ENCODE results near the gene ADAMTS6. TPM values are rescaled to one million over a fixed set of nuclear protein-coding genes. Genes with fewer than 3 reads are reported as not detected.

The ADAMTS6 gene
- total and polyA plus RNA-seq, 2 experiments from 2014 or later: 3.4 to 21.0 TPM

GRCh38 chr5:65292196-65292595, 189.5 kb downstream of the ADAMTS6 start:
- Histone ChIP-seq H3K36me3 (replicated peaks; ENCODE audit: insufficient read depth, low read depth) (no peaks in the 10 kb centered on the region), H2AFZ (no peak overlapping the region), H3K27ac (no peak overlapping the region), H3K79me2 (no peaks in the 10 kb centered on the region), H3K4me2 (no peak overlapping the region), H3K9me3 (ENCODE audit: low read depth) (no peaks in the 10 kb centered on the region), H3K4me3 (no peak overlapping the region), H3K4me1 (ENCODE audit: insufficient read depth) (no peaks in the 10 kb centered on the region), H4K20me1 (ENCODE audit: insufficient read depth, poor library complexity, severe bottlenecking) (no peaks in the 10 kb centered on the region), H3K27me3 (no peaks in the 10 kb centered on the region), H3K9me2 (replicated peaks; ENCODE audit: insufficient read depth) (no peaks in the 10 kb centered on the region)
- no peak for TF ChIP-seq EZH2phosphoT487 (IDR thresholded peaks at IDR 0.05; ENCODE audit: low read depth, severe bottlenecking, unreplicated experiment)
- no peak for DNase-seq (ENCODE audit: low spot score)

- Histone ChIP-seq H3K4me2 (no peak overlapping the region), H3K9me2 (replicated peaks; ENCODE audit: insufficient read depth) (no peaks in the 10 kb centered on the region), H3K27me3 (no peaks in the 10 kb centered on the region), H4K20me1 (ENCODE audit: insufficient read depth, poor library complexity, severe bottlenecking) (no peaks in the 10 kb centered on the region), H3K36me3 (replicated peaks; ENCODE audit: insufficient read depth, low read depth) (no peaks in the 10 kb centered on the region), H3K9me3 (ENCODE audit: low read depth) (no peaks in the 10 kb centered on the region), H3K4me3 (no peak overlapping the region), H3K79me2 (no peaks in the 10 kb centered on the region), H3K27ac (no peak overlapping the region), H2AFZ (no peak overlapping the region), H3K4me1 (ENCODE audit: insufficient read depth) (no peaks in the 10 kb centered on the region)
- DNase-seq (ENCODE audit: low spot score): no peak
- WGBS (ENCODE audit: low lambda C conversion rate, missing lambda C conversion rate): 95% methylated on average over 1 of the region's 1 CpG
- TF ChIP-seq EZH2 (IDR thresholded peaks at IDR 0.05; ENCODE audit: borderline replicate concordance) (no peak), CTCF (IDR thresholded peaks at IDR 0.05; ENCODE audit: poor library complexity) (no peak), EZH2phosphoT487 (IDR thresholded peaks at IDR 0.05; ENCODE audit: low read depth, severe bottlenecking, unreplicated experiment) (no peak)
These were observed 191.0 kb downstream of the ADAMTS6 start for GRCh38 chr5:65290677-65291076.

- Histone ChIP-seq H3K36me3 (replicated peaks; ENCODE audit: insufficient read depth, low read depth) (no peaks in the 10 kb centered on the region), H3K4me1 (ENCODE audit: insufficient read depth) (no peaks in the 10 kb centered on the region), H3K4me2 (no peak overlapping the region), H3K79me2 (no peaks in the 10 kb centered on the region), H4K20me1 (ENCODE audit: insufficient read depth, poor library complexity, severe bottlenecking) (no peaks in the 10 kb centered on the region), H3K9me2 (replicated peaks; ENCODE audit: insufficient read depth) (no peaks in the 10 kb centered on the region), H3K9me3 (ENCODE audit: low read depth) (no peaks in the 10 kb centered on the region), H3K27ac (no peak overlapping the region), H3K27me3 (no peaks in the 10 kb centered on the region), H3K4me3 (no peak overlapping the region), H2AFZ (no peak overlapping the region)
- DNase-seq (ENCODE audit: low spot score): no peak
- TF ChIP-seq CTCF (IDR thresholded peaks at IDR 0.05; ENCODE audit: poor library complexity): no peak
- WGBS (ENCODE audit: low lambda C conversion rate, missing lambda C conversion rate): 61% methylated on average over 2 of the region's 2 CpGs
These were observed 193.1 kb downstream of the ADAMTS6 start for GRCh38 chr5:65288657-65289056.

DNA sequence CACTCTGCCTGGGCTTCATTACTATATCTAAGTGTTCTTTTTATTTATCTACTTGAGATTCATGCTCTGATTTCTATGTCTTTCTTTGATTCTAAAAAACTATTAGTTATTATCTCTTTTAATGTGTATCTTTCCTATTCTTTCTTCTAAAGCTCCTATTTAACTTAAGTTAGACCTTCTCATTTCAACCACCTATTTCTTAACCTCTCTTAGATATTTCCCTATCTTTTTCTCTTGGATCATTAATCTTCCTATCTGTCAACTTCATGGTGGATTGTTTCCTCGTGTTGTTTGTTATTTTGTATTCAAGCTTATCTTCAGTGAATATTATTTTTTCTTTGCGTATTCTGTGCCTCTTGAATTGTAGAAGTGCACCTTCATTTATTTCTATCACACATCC, 202.1 kb downstream of the ADAMTS6 start:
- Histone ChIP-seq H2AFZ (no peak overlapping the region), H3K4me3 (no peak overlapping the region), H3K9me2 (replicated peaks; ENCODE audit: insufficient read depth) (no peaks in the 10 kb centered on the region), H3K27me3 (no peaks in the 10 kb centered on the region), H3K4me2 (no peak overlapping the region), H3K79me2 (no peaks in the 10 kb centered on the region), H3K27ac (no peak overlapping the region), H3K9me3 (ENCODE audit: low read depth) (no peaks in the 10 kb centered on the region), H4K20me1 (ENCODE audit: insufficient read depth, poor library complexity, severe bottlenecking) (no peaks in the 10 kb centered on the region), H3K36me3 (replicated peaks; ENCODE audit: insufficient read depth, low read depth) (no peaks in the 10 kb centered on the region), H3K4me1 (ENCODE audit: insufficient read depth) (no peaks in the 10 kb centered on the region)
- TF ChIP-seq CTCF (IDR thresholded peaks at IDR 0.05; ENCODE audit: poor library complexity) (no peak), EZH2 (IDR thresholded peaks at IDR 0.05; ENCODE audit: borderline replicate concordance) (no peak), EZH2phosphoT487 (IDR thresholded peaks at IDR 0.05; ENCODE audit: low read depth, severe bottlenecking, unreplicated experiment) (no peak)
- DNase-seq (ENCODE audit: low spot score): no peak
- WGBS (ENCODE audit: low lambda C conversion rate, missing lambda C conversion rate): 85% methylated on average over 2 of the region's 2 CpGs

Measured in hepatocyte (in vitro differentiated cells).